H1 (cell line): ENCODE results near the gene CENPW. TPM values are rescaled to one million over a fixed set of nuclear protein-coding genes. Genes with fewer than 3 reads are reported as not detected.

Source experiments
- CTCF ChIA-PET: fragments of 300-600 bp; sonication (Branson Sonifier 250); formaldehyde crosslinking; loops from one replicate; lab custom pipeline; 2021; ENCODE audit not compliant: partially characterized antibody; lab: Charles Lee
- POLR2A ChIA-PET: fragments of 300-600 bp; sonication (Branson Sonifier 250); formaldehyde crosslinking; loops from one replicate; lab custom pipeline; 2021; ENCODE audit warnings: inconsistent platforms; ENCODE audit not compliant: partially characterized antibody; lab: Charles Lee
- DNase-seq, 2 experiments: peaks; one replicate each; pipeline versions ENCODE4 v3.0.0 to v3.0.0-alpha.2; 2010 to 2022; ENCODE audit warnings: low spot score in 2 of 2, low read depth in 1 of 2, mixed read lengths in 1 of 2
- FAIRE-seq: peaks from 2 replicates; lab custom pipeline; 2011; peaks lifted over from hg19 to GRCh38; lab: Jason Lieb, UNC
- H2AFZ ChIP-seq: 2 replicates; pipeline ENCODE4 v1.8.1; 2012; ENCODE audit warnings: low read length, inconsistent platforms
- H2AK5ac ChIP-seq: 2 replicates; pipeline ENCODE4 v1.6.1; 2013; ENCODE audit warnings: low read depth, low read length
- H2BK120ac ChIP-seq: replicated peaks from 2 replicates; pipeline ENCODE3; 2013; ENCODE audit warnings: low read depth, low read length, inconsistent platforms
- H2BK12ac ChIP-seq: 2 replicates; pipeline ENCODE4 v1.6.1; 2013; ENCODE audit warnings: low read depth, low read length
- H2BK15ac ChIP-seq: 2 replicates; pipeline ENCODE4 v1.6.1; 2013; ENCODE audit warnings: low read length
- H2BK20ac ChIP-seq: 2 replicates; pipeline ENCODE4 v1.6.1; 2013; ENCODE audit warnings: low read length
- H2BK5ac ChIP-seq: 2 replicates; pipeline ENCODE4 v1.6.1; 2013; ENCODE audit warnings: low read depth, low read length
- H3K14ac ChIP-seq: 2 replicates; pipeline ENCODE4 v1.6.1; 2013; ENCODE audit warnings: inconsistent platforms; ENCODE audit not compliant: insufficient read length
- H3K18ac ChIP-seq: 2 replicates; pipeline ENCODE4 v1.6.1; 2013; ENCODE audit warnings: low read length; ENCODE audit errors: extremely low read depth
- H3K23ac ChIP-seq: 2 replicates; pipeline ENCODE4 v1.6.1; 2013; ENCODE audit warnings: inconsistent platforms; ENCODE audit not compliant: insufficient read length
- H3K23me2 ChIP-seq: 2 replicates; pipeline ENCODE4 v1.6.1; 2013; ENCODE audit warnings: low read depth, low read length
- H3K27ac ChIP-seq: 2 replicates; pipeline ENCODE4 v1.6.1; 2011; ENCODE audit warnings: low read depth, low read length, inconsistent platforms
- H3K27me3 ChIP-seq, 4 experiments: replicated peaks in 1 of 4; 1 replicate in 1 of 4; 2 replicates in 3 of 4; pipeline versions ENCODE4 v1.6.1 to v1.8.1; 2011 to 2013; ENCODE audit warnings: low read length in 3 of 4, mild to moderate bottlenecking in 3 of 4, inconsistent platforms in 2 of 4, mixed read lengths in 2 of 4, moderate library complexity in 1 of 4; ENCODE audit not compliant: control insufficient read depth in 3 of 4, insufficient read depth in 3 of 4; ENCODE audit errors: extremely low read depth in 1 of 4
- H3K36me3 ChIP-seq, 4 experiments: 2 replicates each; pipeline versions ENCODE4 v1.6.1 to v1.8.1; 2011 to 2013; ENCODE audit warnings: mild to moderate bottlenecking in 4 of 4, low read length in 3 of 4, moderate library complexity in 2 of 4, control low read depth in 1 of 4, inconsistent platforms in 1 of 4; ENCODE audit not compliant: insufficient read depth in 4 of 4, control insufficient read depth in 2 of 4
- H3K4ac ChIP-seq: replicated peaks from 2 replicates; pipeline ENCODE3; 2013; ENCODE audit warnings: low read length, low read depth, mixed read lengths, inconsistent platforms; ENCODE audit not compliant: insufficient read length
- H3K4me1 ChIP-seq, 4 experiments: replicated peaks in 1 of 4; 1 replicate in 1 of 4; 2 replicates in 3 of 4; pipeline versions ENCODE4 v1.6.1 to v1.8.1; 2011 to 2013; ENCODE audit warnings: low read length in 3 of 4, inconsistent platforms in 2 of 4, mixed read lengths in 1 of 4; ENCODE audit not compliant: insufficient read depth in 4 of 4, control insufficient read depth in 3 of 4
- H3K4me2 ChIP-seq, 2 experiments: 2 replicates each; pipeline versions ENCODE4 v1.6.1 to v1.8.1; 2011 to 2013; ENCODE audit warnings: low read depth in 2 of 2, low read length in 2 of 2, control low read depth in 1 of 2, inconsistent platforms in 1 of 2, mild to moderate bottlenecking in 1 of 2; ENCODE audit not compliant: insufficient read depth in 1 of 2
- H3K4me3 ChIP-seq, 4 experiments: fragments of 200-600, 300-600 bp in 1 of 4; sonication (generic), shearing (Covaris generic), sonication (Bioruptor Twin) in 1 of 4; 2 replicates each; pipeline versions ENCODE4 v1.5.1 to v1.8.1; 2011 to 2016; ENCODE audit warnings: low read length in 4 of 4, low read depth in 3 of 4, control low read depth in 2 of 4, inconsistent platforms in 2 of 4, mild to moderate bottlenecking in 2 of 4, mixed read lengths in 1 of 4, moderate library complexity in 1 of 4; ENCODE audit not compliant: insufficient read depth in 2 of 4; ENCODE audit errors: extremely low read depth in 1 of 4
- H3K56ac ChIP-seq: replicated peaks from 2 replicates; pipeline ENCODE3; 2013; ENCODE audit warnings: low read depth, mild to moderate bottlenecking, mixed read lengths, low read length, inconsistent platforms; ENCODE audit not compliant: insufficient read length
- H3K79me1 ChIP-seq: 2 replicates; pipeline ENCODE4 v1.6.1; 2013; ENCODE audit warnings: low read depth, low read length, control low read depth
- H3K79me2 ChIP-seq, 2 experiments: 2 replicates each; pipeline versions ENCODE4 v1.6.1 to v1.8.1; 2012 to 2013; ENCODE audit warnings: low read length in 2 of 2, mild to moderate bottlenecking in 2 of 2, inconsistent platforms in 1 of 2; ENCODE audit not compliant: insufficient read depth in 2 of 2, control insufficient read depth in 1 of 2
- H3K9ac ChIP-seq, 4 experiments: replicated peaks in 1 of 4; 1 replicate in 1 of 4; 2 replicates in 3 of 4; pipeline versions ENCODE4 v1.6.1 to v1.8.1; 2011 to 2013; ENCODE audit warnings: low read depth in 3 of 4, low read length in 3 of 4, control low read depth in 2 of 4, mild to moderate bottlenecking in 2 of 4, moderate library complexity in 2 of 4, inconsistent platforms in 1 of 4; ENCODE audit errors: extremely low read depth in 1 of 4
- H3K9me3 ChIP-seq, 2 experiments: 2 replicates each; pipeline versions ENCODE4 v1.6.1 to v1.8.1; 2012 to 2013; ENCODE audit warnings: mild to moderate bottlenecking in 2 of 2, moderate library complexity in 2 of 2, control low read depth in 1 of 2, inconsistent platforms in 1 of 2, low read depth in 1 of 2, low read length in 1 of 2, mixed read lengths in 1 of 2; ENCODE audit not compliant: insufficient read depth in 2 of 2
- H4K20me1 ChIP-seq, 2 experiments: replicated peaks in 1 of 2; 2 replicates each; pipeline versions ENCODE3 to v1.8.1; 2011 to 2013; ENCODE audit warnings: inconsistent platforms in 2 of 2, low read length in 2 of 2, mild to moderate bottlenecking in 1 of 2; ENCODE audit not compliant: insufficient read depth in 2 of 2, control insufficient read depth in 1 of 2
- H4K5ac ChIP-seq: 2 replicates; pipeline ENCODE4 v1.6.1; 2013; ENCODE audit warnings: low read length, low read depth, mixed read lengths, inconsistent platforms; ENCODE audit not compliant: insufficient read length
- H4K8ac ChIP-seq: 2 replicates; pipeline ENCODE4 v1.8.0; 2013; ENCODE audit warnings: mild to moderate bottlenecking, moderate library complexity, low read length, inconsistent platforms; ENCODE audit not compliant: insufficient read depth; ENCODE audit errors: extremely low read depth
- H4K91ac ChIP-seq: replicated peaks from 2 replicates; pipeline ENCODE3; 2013; ENCODE audit warnings: low read length, mixed read lengths, inconsistent platforms; ENCODE audit not compliant: insufficient read length
- SRF ChIP-seq: IDR thresholded peaks from 2 replicates; pipeline ENCODE4 v1.6.1; 2011; ENCODE audit warnings: mild to moderate bottlenecking, low read depth, low read length, moderate library complexity
- WGBS, 2 experiments: shearing (Covaris generic) in 1 of 2; methylation state at CpG; one replicate each; pipeline versions ENCODE4 v1.1.6 to v1.1.7; 2013 to 2015; ENCODE audit warnings: low lambda C conversion rate in 2 of 2, mixed read lengths in 2 of 2, inconsistent platforms in 1 of 2, low coverage in 1 of 2, missing lambda C conversion rate in 1 of 2; ENCODE audit not compliant: insufficient replicate concordance in 2 of 2, insufficient coverage in 1 of 2, insufficient read length in 1 of 2; ENCODE audit errors: extremely low coverage in 1 of 2, missing lambda C conversion rate in 1 of 2; 5-methylcytosine and 5-hydroxymethylcytosine counted together
- polyA plus RNA-seq, 7 experiments: library from polyadenylated mRNA; depleted of rRNA in 3 of 7; stranded (reverse) in 5 of 7; unstranded in 2 of 7; fragments of >200 nt in 5 of 7; fragments of 200-250 nt in 2 of 7; gene quantifications; 1 replicate in 5 of 7; 2 replicates in 1 of 7; 4 replicates in 1 of 7; pipeline versions ENCODE4 v1.2.1 to v1.2.3, GENCODE V29; 2011 to 2013; ENCODE audit warnings: missing spikeins in 2 of 7, mixed read lengths in 2 of 7
- total RNA-seq: library from RNA; stranded (reverse); fragmentation: NEBNext Ultra II Directional; extraction: Animal tissue kit (Norgen Biotek cat#: 25700); gene quantifications from 2 replicates; pipeline ENCODE4 v1.2.1, GENCODE V29; 2021

The CENPW gene
- total and polyA plus RNA-seq, 2 of the 8 experiments (the other 6 are each of a cell fraction or from before 2014, with no cell fraction given) = 22.0 to 91.1 TPM

DNA sequence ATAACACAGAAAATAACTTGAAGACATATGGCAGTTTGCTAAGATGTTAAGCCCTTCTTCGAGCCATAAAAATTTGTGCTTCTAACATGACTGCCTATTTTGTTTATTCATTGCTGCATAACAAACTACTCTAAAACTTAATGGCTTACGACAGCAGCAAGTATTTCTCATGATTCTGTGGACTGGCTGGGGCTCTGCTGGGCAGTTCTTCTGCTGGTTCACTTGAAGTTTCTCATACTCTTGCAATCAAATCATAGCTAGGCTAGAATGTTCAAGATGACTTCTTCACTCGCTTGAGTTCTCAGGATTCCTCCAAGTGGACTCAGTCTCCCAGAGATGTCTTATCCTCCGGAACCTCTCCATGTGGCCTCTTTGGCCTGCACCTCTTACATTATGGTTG is 33.4 kb downstream of the CENPW start:
- Histone ChIP-seq H3K4me3 (no peak overlapping the region), H3K79me1 (no peaks in the 10 kb centered on the region), H3K23me2 (no peaks in the 10 kb centered on the region), H3K56ac (no peak overlapping the region), H4K20me1 (no peaks in the 10 kb centered on the region), H3K4me2 (no peak overlapping the region), H2BK20ac (no peak overlapping the region), H3K79me2 (no peaks in the 10 kb centered on the region), H3K23ac (no peak overlapping the region), H3K4me1 (no peaks in the 10 kb centered on the region), H4K91ac (no peak overlapping the region), H4K8ac (no peak overlapping the region), H2BK15ac (no peak overlapping the region), H2BK5ac (no peak overlapping the region), H3K27me3 (peaks cover 0 to 1% (median 0%) of the 10 kb centered on the region in 4 experiments; a peak in 1 of 7 replicates), H2BK120ac (no peak overlapping the region), H4K5ac (no peak overlapping the region), H3K18ac (no peak overlapping the region), H3K14ac (no peak overlapping the region), H3K9me3 (peaks cover 0 to 4% of the 10 kb centered on the region in 2 experiments; a peak in 1 of 4 replicates), H2BK12ac (no peak overlapping the region), H3K27ac (no peak overlapping the region), H3K36me3 (peaks cover 0 to 3% (median 0%) of the 10 kb centered on the region in 4 experiments; a peak in 2 of 8 replicates), H2AK5ac (no peak overlapping the region), H3K4ac (no peak overlapping the region), H3K9ac (no peak overlapping the region), H2AFZ (no peak overlapping the region)
- FAIRE-seq = no peak
- WGBS, 2 experiments = 92% methylated on average over 4 of the region's 4 CpGs; no CpG with 5 or more reads in 1 of the 2 experiments
- ChIA-PET CTCF (interaction anchor here (0.6 to 4.5 kb wide), 2 partner anchors 12 to 369 kb away, joined by 3 to 29 read pairs; no protein-coding TSS in a partner anchor), POLR2A (interaction anchor here (1.1 to 1.5 kb wide), 2 partner anchors 9 to 11 kb away, joined by 3 read pairs; no protein-coding TSS in a partner anchor)
- DNase-seq = no peak
- no peak for TF ChIP-seq SRF
